NB4 (cell line): ENCODE results near the gene NADSYN1.

Experiments used
- TF ChIP-seq, protein P1 (sequence below): IDR thresholded peaks from one replicate; pipeline ENCODE4 v1.5.1; 2012; ENCODE audit warnings: low read depth, low read length
- TF ChIP-seq, protein P2 (sequence below): IDR thresholded peaks from 2 replicates; pipeline ENCODE4 v1.6.1; 2011; ENCODE audit warnings: low read depth, low read length

DNA sequence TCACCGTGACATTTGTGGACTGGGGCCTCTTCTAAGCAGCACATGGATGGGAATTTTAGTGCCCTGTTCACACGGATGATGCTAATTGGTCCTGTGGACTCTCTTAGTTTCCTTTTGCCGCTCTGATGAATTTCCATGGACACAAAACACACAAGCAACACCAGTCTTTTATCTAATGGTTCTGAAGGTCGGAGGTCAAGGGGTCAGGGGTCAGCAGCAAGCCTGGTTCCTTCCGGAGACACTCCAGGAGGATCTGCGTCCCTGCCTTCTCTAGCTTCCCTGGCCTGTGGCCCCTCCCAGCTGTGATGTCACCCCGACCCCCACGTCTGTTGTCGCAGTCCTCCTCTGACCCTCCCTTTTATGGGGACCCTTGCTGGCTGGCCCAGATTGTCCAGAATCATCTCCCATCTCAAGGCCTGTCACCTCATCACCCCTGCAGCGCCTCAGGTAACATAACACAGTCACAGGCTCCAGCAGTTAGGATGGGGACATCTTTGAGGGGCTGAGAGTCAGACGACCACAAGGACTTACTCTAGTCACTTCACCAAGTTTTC is 6.8 kb downstream of the NADSYN1 start:
- TF ChIP-seq, protein P1, sequence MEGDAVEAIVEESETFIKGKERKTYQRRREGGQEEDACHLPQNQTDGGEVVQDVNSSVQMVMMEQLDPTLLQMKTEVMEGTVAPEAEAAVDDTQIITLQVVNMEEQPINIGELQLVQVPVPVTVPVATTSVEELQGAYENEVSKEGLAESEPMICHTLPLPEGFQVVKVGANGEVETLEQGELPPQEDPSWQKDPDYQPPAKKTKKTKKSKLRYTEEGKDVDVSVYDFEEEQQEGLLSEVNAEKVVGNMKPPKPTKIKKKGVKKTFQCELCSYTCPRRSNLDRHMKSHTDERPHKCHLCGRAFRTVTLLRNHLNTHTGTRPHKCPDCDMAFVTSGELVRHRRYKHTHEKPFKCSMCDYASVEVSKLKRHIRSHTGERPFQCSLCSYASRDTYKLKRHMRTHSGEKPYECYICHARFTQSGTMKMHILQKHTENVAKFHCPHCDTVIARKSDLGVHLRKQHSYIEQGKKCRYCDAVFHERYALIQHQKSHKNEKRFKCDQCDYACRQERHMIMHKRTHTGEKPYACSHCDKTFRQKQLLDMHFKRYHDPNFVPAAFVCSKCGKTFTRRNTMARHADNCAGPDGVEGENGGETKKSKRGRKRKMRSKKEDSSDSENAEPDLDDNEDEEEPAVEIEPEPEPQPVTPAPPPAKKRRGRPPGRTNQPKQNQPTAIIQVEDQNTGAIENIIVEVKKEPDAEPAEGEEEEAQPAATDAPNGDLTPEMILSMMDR = no peak
- TF ChIP-seq, protein P2, sequence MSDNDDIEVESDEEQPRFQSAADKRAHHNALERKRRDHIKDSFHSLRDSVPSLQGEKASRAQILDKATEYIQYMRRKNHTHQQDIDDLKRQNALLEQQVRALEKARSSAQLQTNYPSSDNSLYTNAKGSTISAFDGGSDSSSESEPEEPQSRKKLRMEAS = no peak
